HFF-Myc (cell line): Measurements from ENCODE around the gene CPXM1.

Experiments
- DNase-seq: peaks from one replicate; pipeline ENCODE4 v3.0.0-alpha.2; 2011; ENCODE audit warnings: low read depth; ENCODE audit errors: extremely low read depth
- H3K4me3 ChIP-seq: replicated peaks from 2 replicates; pipeline ENCODE4 v1.5.1; 2011; ENCODE audit warnings: low read depth, mild to moderate bottlenecking, control low read depth, low read length
- CTCF ChIP-seq: IDR thresholded peaks from 2 replicates; pipeline ENCODE4 v1.5.1; 2012; ENCODE audit warnings: mild to moderate bottlenecking, low read depth, low read length, control low read depth; ENCODE audit errors: missing control alignments

The CPXM1 gene

GRCh38 chr20:2807019-2807418, 6.6 kb upstream of the CPXM1 start:
- DNase-seq = no peak
- no peak for TF ChIP-seq CTCF
- no peak overlapping the region for H3K4me3 ChIP-seq

- no peak overlapping the region for H3K4me3 ChIP-seq
- TF ChIP-seq CTCF = no peak
- DNase-seq = no peak
Measured at GRCh38 chr20:2806351-2806701, 5.9 kb upstream of the CPXM1 start.

DNA sequence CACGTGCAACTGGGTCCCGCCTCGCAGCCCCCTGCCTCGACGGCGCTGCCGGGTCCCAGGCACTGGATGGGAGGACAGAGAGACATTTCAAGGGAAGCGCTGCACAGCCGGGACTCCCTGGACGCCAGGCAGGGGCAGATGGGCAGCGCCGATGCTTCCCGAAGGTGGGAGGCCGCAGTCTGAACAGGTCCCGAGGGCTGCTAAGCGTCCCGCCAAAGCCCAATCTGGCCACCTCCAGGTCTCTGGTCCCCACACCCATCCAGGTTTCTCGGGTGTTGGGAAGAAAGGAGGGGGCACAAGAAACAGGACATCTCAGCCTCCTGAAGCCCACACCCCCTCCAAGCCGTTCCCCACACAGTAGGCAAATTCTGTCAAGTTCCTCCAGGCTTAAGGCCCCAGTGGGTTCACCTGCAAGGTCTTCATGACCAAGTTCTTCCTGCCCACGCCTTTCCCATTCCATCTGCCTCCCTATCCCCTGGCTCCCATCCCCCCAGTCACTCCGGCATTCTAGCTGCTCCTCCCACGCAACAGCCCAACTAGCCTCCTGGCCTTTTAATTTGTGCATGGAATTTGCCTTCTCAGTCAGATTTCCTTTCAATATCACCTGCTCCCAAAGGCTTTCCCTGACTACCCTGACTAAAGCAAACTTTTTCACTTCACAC, 5.4 kb upstream of the CPXM1 start:
- DNase-seq = no peak
- H3K4me3 ChIP-seq = no peak overlapping the region
- no peak for TF ChIP-seq CTCF

DNA sequence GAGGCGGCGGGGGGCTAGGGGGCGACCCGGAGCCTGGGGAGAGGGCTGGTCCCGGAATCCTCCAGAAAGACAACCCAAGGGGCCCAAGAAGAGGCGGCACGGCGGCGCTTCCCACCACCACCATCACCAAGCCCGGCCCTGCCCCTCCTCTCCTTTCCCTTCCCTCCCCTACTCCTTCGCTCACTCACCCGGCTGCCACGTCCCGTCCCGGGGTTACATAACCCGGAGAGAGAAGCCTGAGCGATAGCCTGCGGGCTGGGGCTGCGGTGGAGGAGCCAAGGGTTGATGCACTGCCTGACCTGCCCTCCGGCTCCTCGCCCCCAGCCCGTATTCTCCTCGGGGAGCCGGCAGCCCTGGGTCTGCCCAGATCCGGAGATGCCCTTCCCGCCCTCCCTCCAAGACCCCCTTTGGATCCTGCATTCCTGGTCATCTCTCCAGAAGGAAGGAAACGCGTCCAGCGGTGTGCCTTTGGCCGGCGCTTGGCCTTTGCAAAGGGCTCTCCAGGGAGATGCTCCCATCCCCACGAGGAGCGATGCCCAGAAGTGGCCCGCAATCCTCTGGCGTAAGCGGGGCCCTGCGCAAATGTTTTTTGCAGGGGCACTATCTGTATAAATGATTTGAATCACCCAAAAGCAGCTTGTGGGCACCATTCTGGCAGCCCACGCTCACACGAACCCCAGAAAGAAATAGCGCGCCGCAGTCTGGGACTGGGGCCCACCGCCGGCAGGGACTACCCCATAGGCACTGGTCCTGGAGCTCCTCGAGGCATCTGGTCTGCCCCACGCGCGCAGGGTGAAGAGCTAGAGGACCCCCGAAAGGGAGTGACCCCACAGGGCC, 4.6 kb upstream of the CPXM1 start:
- H3K4me3 ChIP-seq = no peak overlapping the region
- no peak for TF ChIP-seq CTCF
- DNase-seq = no peak

DNA sequence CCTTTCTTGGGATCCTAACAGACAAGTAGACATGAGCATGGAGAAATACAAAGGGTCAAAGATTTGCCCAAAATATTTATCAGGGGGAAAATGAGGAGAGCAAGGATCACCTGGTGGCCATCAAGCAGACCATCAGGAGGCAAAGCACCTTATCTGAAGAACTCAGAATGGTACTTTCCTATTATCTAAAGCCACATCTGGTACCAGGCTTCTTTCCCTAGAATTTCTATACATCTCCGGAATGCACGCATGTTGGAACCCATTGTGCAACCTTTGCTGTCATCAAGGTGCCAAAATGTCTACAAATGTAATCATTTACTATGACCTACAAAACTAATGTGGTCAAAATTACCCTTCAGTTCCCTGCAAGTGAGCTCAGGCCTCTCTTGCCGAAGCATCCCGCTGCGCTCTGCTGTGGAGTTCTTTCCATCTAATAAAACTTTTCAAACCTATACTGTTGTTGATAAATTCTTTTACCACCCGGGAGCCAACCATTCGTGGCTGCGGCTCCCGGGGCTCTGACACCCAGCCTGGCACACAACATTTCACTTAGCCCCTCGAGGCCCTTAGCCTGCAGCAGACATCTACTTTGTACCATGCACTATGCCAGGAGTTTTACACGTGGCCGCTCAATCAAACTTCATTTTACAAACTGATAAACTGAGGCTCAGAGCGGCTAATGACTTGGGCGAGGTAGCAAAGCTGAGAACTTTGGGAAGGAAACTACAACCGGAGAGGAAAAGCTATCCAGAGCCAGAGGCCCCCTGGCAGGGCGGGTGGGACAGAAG, 3.8 kb upstream of the CPXM1 start:
- H3K4me3 ChIP-seq = no peak overlapping the region
- DNase-seq = no peak
- no peak for TF ChIP-seq CTCF

DNA sequence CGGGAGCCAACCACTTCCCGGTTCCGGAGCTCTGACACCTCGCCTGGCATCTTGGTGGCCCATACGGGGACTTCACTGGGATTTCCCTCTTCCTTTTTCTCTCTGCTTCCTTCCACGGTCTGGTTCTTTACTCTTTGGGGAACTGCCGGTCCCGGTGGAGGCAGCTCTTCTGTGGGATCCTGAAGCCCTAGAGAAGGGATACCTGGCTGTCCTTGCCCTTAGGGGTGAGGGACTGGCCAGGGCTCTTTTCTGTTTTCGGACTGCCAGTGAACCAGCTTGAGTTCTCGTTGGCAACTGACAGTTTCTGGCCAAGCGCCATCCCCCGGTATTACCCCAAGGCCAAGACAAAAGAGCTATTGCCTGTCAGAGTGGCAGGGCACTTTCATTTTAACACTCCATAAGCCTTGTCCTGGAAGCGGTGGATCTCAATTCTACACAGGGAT, 880 bp upstream of the CPXM1 start:
- TF ChIP-seq CTCF = no peak
- DNase-seq = no peak
- no peak overlapping the region; the same call in 1 of the 2 replicates for H3K4me3 ChIP-seq
